HuH-7 (cell line): ENCODE measurements around the gene POGLUT2.

ENCODE experiments used
- DNase-seq: peaks from one replicate; pipeline ENCODE4 v3.0.0; 2011; ENCODE audit warnings: low spot score

Gene POGLUT2

GRCh38 chr13:102768909-102769308 lies 29.9 kb downstream of the POGLUT2 start:
- DNase-seq: no peak

- no peak for DNase-seq
Measured at GRCh38 chr13:102763741-102764140, 35.0 kb downstream of the POGLUT2 start.

- DNase-seq: no peak
Measured at GRCh38 chr13:102761071-102761470, 37.7 kb downstream of the POGLUT2 start.

GRCh38 chr13:102758842-102759241 lies 39.9 kb downstream of the POGLUT2 start:
- no peak for DNase-seq

- no peak for DNase-seq
Measured at GRCh38 chr13:102757006-102757405, 41.8 kb downstream of the POGLUT2 start.

GRCh38 chr13:102751886-102752285 lies 46.9 kb downstream of the POGLUT2 start:
- no peak for DNase-seq

- no peak for DNase-seq
Measured at GRCh38 chr13:102742506-102742905, 56.3 kb downstream of the POGLUT2 start.

- DNase-seq: no peak
Measured at GRCh38 chr13:102742101-102742500, 56.7 kb downstream of the POGLUT2 start.
